ENCODE results near the gene VENTX.

DNA sequence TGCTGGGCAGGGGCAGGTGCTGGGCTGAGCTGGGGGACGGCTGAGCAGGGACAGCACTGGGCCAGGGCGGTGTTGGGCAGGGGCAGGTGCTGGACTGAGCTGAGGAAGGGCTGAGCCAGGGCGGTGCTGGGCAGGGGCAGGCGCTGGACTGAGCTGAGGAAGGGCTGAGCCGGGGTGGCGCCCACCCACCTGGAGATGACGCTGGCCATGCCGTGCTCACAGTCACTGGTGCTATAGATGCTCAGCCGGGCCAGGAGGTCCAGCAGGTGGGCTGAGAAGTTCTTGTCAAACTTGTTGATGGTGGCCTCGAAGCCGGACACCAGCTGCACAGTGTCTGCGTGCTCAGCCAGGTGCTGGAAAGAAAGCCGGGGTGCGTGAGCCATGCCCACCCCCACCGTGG is 43.4 kb downstream of the VENTX start:
- TF ChIP-seq, protein P1, sequence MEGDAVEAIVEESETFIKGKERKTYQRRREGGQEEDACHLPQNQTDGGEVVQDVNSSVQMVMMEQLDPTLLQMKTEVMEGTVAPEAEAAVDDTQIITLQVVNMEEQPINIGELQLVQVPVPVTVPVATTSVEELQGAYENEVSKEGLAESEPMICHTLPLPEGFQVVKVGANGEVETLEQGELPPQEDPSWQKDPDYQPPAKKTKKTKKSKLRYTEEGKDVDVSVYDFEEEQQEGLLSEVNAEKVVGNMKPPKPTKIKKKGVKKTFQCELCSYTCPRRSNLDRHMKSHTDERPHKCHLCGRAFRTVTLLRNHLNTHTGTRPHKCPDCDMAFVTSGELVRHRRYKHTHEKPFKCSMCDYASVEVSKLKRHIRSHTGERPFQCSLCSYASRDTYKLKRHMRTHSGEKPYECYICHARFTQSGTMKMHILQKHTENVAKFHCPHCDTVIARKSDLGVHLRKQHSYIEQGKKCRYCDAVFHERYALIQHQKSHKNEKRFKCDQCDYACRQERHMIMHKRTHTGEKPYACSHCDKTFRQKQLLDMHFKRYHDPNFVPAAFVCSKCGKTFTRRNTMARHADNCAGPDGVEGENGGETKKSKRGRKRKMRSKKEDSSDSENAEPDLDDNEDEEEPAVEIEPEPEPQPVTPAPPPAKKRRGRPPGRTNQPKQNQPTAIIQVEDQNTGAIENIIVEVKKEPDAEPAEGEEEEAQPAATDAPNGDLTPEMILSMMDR (IDR thresholded peaks at IDR 0.05): no peak
- TF ChIP-seq POLR2A (IDR thresholded peaks at IDR 0.05; ENCODE audit: low read depth) (no peak), POLR2AphosphoS5 (IDR thresholded peaks at IDR 0.05) (no peak), EP300 (IDR thresholded peaks at IDR 0.05) (no peak)
